CD4-positive, alpha-beta T cell treated with Interleukin-21 for 1 hour (primary cell): ENCODE data around the gene PLEKHB1.

Experiments
- DNase-seq: peaks from one replicate; pipeline ENCODE4 v3.0.0-alpha.2; 2020

The PLEKHB1 gene

GRCh38 chr11:73645972-73646631 lies at the start of gene PLEKHB1:
Gene PLEKHB1 (plus strand): TSS chr11:73646581. CDS start chr11:73646609, 28 bp downstream.
- no peak for DNase-seq

GRCh38 chr11:73597336-73597955 lies 48.9 kb upstream of the PLEKHB1 start:
- no peak for DNase-seq

GRCh38 chr11:73597956-73598718 lies 48.2 kb upstream of the PLEKHB1 start, which contains the start of gene FAM168A:
Gene FAM168A (minus strand): TSS chr11:73598112. CDS start chr11:73468474, 129,638 bp downstream.
- peak; percentile 95 for DNase-seq

- DNase-seq: no peak
These were observed 47.5 kb upstream of the PLEKHB1 start for GRCh38 chr11:73598719-73599379.

GRCh38 chr11:73612601-73613140 lies 33.7 kb upstream of the PLEKHB1 start:
- no peak for DNase-seq

- DNase-seq: no peak
These were observed 31.8 kb upstream of the PLEKHB1 start for GRCh38 chr11:73614591-73614990.

- DNase-seq: no peak
These were observed 23.3 kb upstream of the PLEKHB1 start for GRCh38 chr11:73622926-73623593.

- DNase-seq: no peak
These were observed 22.7 kb upstream of the PLEKHB1 start for GRCh38 chr11:73623686-73624085.

GRCh38 chr11:73625696-73626318 lies 20.6 kb upstream of the PLEKHB1 start:
- DNase-seq: peak; percentile 77

- DNase-seq: no peak
These were observed 16.5 kb upstream of the PLEKHB1 start for GRCh38 chr11:73629907-73630306.

GRCh38 chr11:73632996-73633395 lies 13.4 kb upstream of the PLEKHB1 start:
- no peak for DNase-seq

GRCh38 chr11:73633999-73634398 lies 12.4 kb upstream of the PLEKHB1 start:
- DNase-seq: no peak

- no peak for DNase-seq
These were observed 10.7 kb upstream of the PLEKHB1 start for GRCh38 chr11:73635721-73636120.

GRCh38 chr11:73636249-73636648 lies 10.1 kb upstream of the PLEKHB1 start:
- DNase-seq: no peak

GRCh38 chr11:73637012-73637411 lies 9.4 kb upstream of the PLEKHB1 start:
- DNase-seq: no peak

GRCh38 chr11:73640592-73640991 lies 5.8 kb upstream of the PLEKHB1 start:
- DNase-seq: no peak

GRCh38 chr11:73641668-73642067 lies 4.7 kb upstream of the PLEKHB1 start:
- no peak for DNase-seq

GRCh38 chr11:73645121-73645969 lies 1.0 kb upstream of the PLEKHB1 start:
- DNase-seq: no peak

GRCh38 chr11:73647459-73648100 lies 1.2 kb downstream of the PLEKHB1 start:
- DNase-seq: peak; percentile 96

- DNase-seq: no peak
These were observed 1.7 kb downstream of the PLEKHB1 start for GRCh38 chr11:73648121-73648520.
